ENCODE measurements around the gene TANC1.

DNA sequence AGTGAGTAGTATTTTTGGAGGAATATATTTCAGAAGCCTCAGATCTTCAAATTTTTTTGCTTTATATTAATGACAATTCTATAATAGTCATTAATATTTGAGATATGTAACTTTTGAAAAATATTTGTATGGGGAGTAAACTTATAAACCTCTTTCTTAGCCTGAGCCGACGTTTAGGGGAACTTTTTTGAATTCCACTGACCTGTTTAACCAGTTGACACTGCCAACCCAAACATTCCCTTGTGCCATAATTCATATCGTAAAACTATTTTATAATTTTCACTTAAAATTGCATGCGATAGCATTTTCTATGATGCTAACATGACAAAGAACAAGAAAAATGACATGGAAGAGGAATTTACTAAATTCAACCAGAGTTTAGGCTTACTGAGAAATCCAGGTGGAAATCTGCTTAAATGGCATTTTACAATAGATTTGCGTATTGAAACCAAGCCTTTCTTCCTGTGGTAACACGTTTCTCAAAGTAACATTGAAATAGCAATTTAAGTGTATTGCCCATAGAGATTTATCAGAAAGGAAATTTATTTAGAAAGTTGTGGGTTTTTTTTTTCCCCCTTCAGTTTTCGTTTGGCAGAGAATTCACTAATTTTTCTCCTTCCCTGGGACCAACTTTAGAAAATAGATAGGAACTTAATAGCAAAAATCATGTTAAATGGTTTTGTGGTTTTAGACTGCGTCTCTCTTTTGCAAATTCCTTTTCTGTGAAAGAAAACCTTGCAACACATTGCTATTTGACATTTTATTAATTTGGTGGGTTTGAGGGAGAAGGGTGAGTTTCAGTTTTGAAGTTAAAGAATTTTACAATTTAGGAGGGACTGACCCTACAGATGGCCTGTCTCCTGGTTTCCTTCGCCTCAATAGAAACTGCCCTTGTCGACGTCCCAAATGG lies 77.4 kb downstream of the TANC1 start:
- TF ChIP-seq POLR2A (IDR thresholded peaks at IDR 0.05; ENCODE audit: low read length): no peak
- no peak for TF ChIP-seq GATA1 (IDR thresholded peaks at IDR 0.05; ENCODE audit: low read depth, low read length)

Measured in erythroblast (primary cell).